Vagina (tissue), 2 donors: ENCODE measurements around the gene CDH4. TPM values are rescaled to one million over a fixed set of nuclear protein-coding genes. Genes with fewer than 3 reads are reported as not detected.

Experiments
- DNase-seq, 2 donors: peaks; one replicate each; pipeline ENCODE4 v3.0.0-alpha.2; 2017; ENCODE audit errors: extremely low spot score in 2 of 2
- H3K27ac ChIP-seq: fragments of 200-600 bp; sonication (generic); one replicate; pipeline ENCODE4 v1.5.1; 2019
- H3K27me3 ChIP-seq: fragments of 200-600 bp; sonication (generic); one replicate; pipeline ENCODE4 v1.5.1; 2019
- H3K36me3 ChIP-seq, 2 donors: fragments of 200-600 bp; sonication (generic); one replicate each; pipeline ENCODE4 v1.5.1; 2017 to 2019
- H3K4me1 ChIP-seq: fragments of 200-600 bp; sonication (generic); one replicate; pipeline ENCODE4 v1.5.1; 2019
- H3K4me3 ChIP-seq, 2 donors: fragments of 200-600 bp; sonication (generic); 1 replicate in 1 of 2; 2 replicates in 1 of 2; pipeline ENCODE4 v1.5.1; 2016 to 2019
- H3K9me3 ChIP-seq: fragments of 200-600 bp; sonication (generic); one replicate; pipeline ENCODE4 v1.5.1; 2019
- POLR2A ChIP-seq, 2 donors: fragments of 450-650 bp; IDR thresholded peaks; one replicate each; pipeline ENCODE4 v1.6.1; 2017; ENCODE audit warnings: antibody characterized with exemption in 2 of 2, mild to moderate bottlenecking in 2 of 2, moderate library complexity in 2 of 2
- POLR2AphosphoS5 ChIP-seq, 2 donors: sonication (generic); formaldehyde crosslinking; IDR thresholded peaks; one replicate each; pipeline ENCODE4 v1.9.0; 2017; ENCODE audit warnings: antibody characterized with exemption in 2 of 2, mild to moderate bottlenecking in 2 of 2, low read depth in 1 of 2; ENCODE audit not compliant: insufficient read depth in 1 of 2
- intact Hi-C: fragments of 100-400 bp; cut with DNase I; formaldehyde crosslinking; loops from one replicate; pipeline ENCODE4 v1.15.1; 2023
- total RNA-seq: library from RNA; depleted of rRNA; stranded (reverse); fragments of >200 nt; gene quantifications from one replicate; pipeline ENCODE4 v1.2.3, GENCODE V29; 2016
- TF ChIP-seq, protein P1 (sequence below), 3 experiments: fragments of 450-650 bp in 2 of 3; fragments of 200-600 bp in 1 of 3; sonication (generic) in 1 of 3; IDR thresholded peaks; one replicate each; pipeline ENCODE4 v1.5.1; 2017 to 2019; ENCODE audit warnings: antibody characterized with exemption in 3 of 3, mild to moderate bottlenecking in 2 of 3, moderate library complexity in 2 of 3

The CDH4 gene
- total RNA-seq, 1 donor from 2014 or later: 0.25 TPM

DNA sequence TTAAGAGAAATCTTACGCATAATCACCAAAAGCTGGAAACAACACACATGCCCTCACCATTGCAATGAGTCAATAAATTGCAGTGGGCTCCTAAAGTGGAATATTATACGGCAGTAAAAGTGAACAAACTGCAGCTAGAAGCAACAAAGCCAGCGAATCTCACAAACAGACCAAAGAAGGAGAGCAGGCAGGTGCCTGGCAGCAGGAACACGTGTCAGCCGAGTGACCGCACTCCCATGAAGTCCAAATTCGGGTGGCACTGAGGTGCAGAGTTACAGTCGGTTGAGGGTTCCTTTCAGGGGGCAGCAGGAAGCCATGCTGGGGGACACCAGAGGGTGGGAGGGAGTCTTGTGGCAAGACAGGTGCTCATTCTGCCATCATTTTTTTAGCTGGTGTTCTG, 500.5 kb downstream of the CDH4 start:
- H3K4me3 ChIP-seq: no peak overlapping the region
- intact Hi-C loops: no loop called here
- DNase-seq: no peak
- peaks cover 13% of the 10 kb centered on the region for H3K9me3 ChIP-seq
- no peaks in the 10 kb centered on the region for H3K27me3 ChIP-seq
- H3K27ac ChIP-seq: no peak overlapping the region
- H3K4me1 ChIP-seq: no peaks in the 10 kb centered on the region
- no peak for TF ChIP-seq POLR2A (IDR thresholded peaks at IDR 0.05)
- no peak for TF ChIP-seq POLR2AphosphoS5 (IDR thresholded peaks at IDR 0.05; ENCODE audit: insufficient read depth in 1 of 2, low read depth in 1 of 2)
- TF ChIP-seq, protein P1, sequence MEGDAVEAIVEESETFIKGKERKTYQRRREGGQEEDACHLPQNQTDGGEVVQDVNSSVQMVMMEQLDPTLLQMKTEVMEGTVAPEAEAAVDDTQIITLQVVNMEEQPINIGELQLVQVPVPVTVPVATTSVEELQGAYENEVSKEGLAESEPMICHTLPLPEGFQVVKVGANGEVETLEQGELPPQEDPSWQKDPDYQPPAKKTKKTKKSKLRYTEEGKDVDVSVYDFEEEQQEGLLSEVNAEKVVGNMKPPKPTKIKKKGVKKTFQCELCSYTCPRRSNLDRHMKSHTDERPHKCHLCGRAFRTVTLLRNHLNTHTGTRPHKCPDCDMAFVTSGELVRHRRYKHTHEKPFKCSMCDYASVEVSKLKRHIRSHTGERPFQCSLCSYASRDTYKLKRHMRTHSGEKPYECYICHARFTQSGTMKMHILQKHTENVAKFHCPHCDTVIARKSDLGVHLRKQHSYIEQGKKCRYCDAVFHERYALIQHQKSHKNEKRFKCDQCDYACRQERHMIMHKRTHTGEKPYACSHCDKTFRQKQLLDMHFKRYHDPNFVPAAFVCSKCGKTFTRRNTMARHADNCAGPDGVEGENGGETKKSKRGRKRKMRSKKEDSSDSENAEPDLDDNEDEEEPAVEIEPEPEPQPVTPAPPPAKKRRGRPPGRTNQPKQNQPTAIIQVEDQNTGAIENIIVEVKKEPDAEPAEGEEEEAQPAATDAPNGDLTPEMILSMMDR (IDR thresholded peaks at IDR 0.05): no peak
- H3K36me3 ChIP-seq: no peaks in the 10 kb centered on the region

DNA sequence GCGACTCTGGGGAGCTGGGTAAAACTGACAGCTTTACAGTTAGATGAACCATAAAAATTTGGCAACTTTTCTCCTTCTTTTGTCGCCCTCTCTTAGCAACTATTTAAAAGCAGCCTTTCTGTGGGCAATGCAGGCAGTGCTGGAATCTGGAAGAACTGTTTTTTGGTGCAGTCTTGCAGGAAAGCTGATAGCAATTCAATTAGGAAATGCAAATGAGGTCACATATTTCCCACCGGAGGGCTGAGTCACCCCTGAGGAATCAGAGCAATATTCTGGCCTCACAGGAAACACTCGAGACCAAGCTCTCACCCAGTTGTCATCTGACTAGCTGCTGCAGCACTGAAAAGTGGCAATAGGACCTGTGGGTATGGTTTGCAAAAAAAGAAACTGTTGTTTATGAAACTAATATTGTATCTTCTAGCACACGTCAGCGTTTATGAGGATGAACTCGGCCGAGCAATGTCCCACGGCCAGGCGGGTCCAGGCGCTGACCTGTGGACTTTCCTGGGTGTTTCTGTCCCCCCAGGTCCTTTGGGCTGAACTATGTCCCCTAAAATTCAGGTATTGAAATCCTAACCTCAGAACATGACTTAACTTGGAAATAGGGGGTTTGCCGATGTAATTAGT, 501.4 kb downstream of the CDH4 start:
- no peak overlapping the region for H3K4me3 ChIP-seq
- no peaks in the 10 kb centered on the region for H3K27me3 ChIP-seq
- no peak for TF ChIP-seq POLR2AphosphoS5 (IDR thresholded peaks at IDR 0.05; ENCODE audit: insufficient read depth in 1 of 2, low read depth in 1 of 2)
- TF ChIP-seq, protein P1 (IDR thresholded peaks at IDR 0.05): no peak
- TF ChIP-seq POLR2A (IDR thresholded peaks at IDR 0.05): no peak
- H3K36me3 ChIP-seq: no peaks in the 10 kb centered on the region
- H3K9me3 ChIP-seq: peaks cover 13% of the 10 kb centered on the region
- H3K4me1 ChIP-seq: no peaks in the 10 kb centered on the region
- no peak for DNase-seq
- intact Hi-C loops: no loop called here
- H3K27ac ChIP-seq: no peak overlapping the region

DNA sequence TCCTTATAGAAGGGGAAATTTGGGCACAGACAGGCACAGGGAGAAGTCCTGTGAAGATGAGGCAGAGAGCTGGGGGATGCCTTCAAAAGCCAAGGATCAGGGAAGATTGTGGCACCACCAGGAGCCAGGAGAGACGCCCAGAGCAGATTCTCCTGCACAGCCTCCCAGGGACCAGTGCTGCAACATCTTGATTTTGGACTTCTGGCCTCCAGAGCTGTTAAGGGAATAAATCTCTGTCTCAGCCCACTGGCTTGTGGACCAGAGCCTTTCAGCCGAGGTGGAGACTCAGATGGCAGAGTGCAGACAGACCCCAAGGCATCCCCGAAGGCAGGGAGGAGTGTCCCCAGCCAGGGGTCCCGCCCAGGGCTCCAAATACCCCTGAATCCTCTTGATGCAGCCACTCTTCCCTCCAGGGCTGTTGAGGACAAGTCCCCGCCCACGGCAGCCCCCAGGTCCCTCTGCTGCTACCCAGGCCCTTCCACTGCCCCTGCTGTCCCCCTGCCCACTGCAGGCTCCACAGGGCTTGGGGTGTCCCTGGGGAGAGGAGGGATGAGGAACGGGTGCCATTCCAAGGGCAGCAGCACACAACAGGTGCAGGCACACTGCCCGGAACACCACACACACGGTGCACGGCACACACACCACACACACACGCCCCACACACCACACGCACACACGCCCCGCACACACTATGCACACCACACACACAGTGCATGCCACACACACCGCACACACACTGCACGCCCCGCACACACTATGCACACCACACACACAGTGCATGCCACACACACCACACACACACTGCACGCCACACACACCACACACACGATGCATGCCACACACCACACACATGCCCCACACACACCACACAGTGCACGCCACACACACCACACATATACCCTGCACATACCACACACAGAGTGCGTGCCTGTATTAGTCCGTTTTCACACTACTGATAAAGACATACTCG, 502.2 kb downstream of the CDH4 start:
- Histone ChIP-seq H3K9me3 (peaks cover 13% of the 10 kb centered on the region), H3K36me3 (no peaks in the 10 kb centered on the region), H3K27me3 (no peaks in the 10 kb centered on the region), H3K4me3 (no peak overlapping the region), H3K27ac (no peak overlapping the region), H3K4me1 (no peaks in the 10 kb centered on the region)
- TF ChIP-seq POLR2AphosphoS5 (IDR thresholded peaks at IDR 0.05; ENCODE audit: insufficient read depth in 1 of 2, low read depth in 1 of 2): no peak
- TF ChIP-seq, protein P1 (IDR thresholded peaks at IDR 0.05): no peak
- DNase-seq: no peak
- intact Hi-C loops: no loop called here

DNA sequence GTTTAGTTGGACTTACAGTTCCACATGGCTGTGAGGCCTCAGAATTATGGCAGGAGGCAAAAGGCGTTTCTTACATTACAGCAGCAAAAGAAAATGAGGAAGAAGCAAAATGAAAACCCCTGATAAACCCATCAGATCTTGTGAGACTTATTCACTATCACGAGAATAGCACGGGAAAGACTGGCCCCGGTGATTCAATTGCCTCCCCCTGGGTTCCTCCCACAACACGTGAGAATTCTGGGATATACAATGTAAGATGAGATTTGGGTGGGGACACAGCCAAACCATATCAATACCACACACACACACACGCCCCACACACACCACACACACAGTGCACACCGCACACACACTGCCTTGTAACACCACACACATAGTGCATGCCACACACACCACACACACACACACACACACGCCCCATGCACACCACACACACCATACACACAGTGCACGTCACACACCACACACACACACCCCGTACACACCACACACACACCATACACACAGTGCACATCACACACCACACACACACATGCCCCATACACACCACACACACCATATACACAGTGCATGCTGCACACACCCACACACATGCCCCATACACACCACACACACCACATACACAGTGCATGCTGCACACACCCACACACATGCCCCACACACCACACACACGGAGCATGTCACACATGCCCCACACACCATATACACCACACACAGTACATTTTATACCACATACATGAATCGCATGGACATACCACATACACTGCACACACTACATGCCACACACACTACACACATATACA, 503.1 kb downstream of the CDH4 start:
- no peaks in the 10 kb centered on the region for H3K36me3 ChIP-seq
- H3K4me3 ChIP-seq: no peak overlapping the region
- H3K27me3 ChIP-seq: no peaks in the 10 kb centered on the region
- no peak overlapping the region for H3K27ac ChIP-seq
- no peaks in the 10 kb centered on the region for H3K4me1 ChIP-seq
- intact Hi-C loops: no loop called here
- peaks cover 11% of the 10 kb centered on the region for H3K9me3 ChIP-seq
- TF ChIP-seq POLR2A (IDR thresholded peaks at IDR 0.05): no peak
- TF ChIP-seq, protein P1 (IDR thresholded peaks at IDR 0.05): no peak
- TF ChIP-seq POLR2AphosphoS5 (IDR thresholded peaks at IDR 0.05; ENCODE audit: insufficient read depth in 1 of 2, low read depth in 1 of 2): no peak
- no peak for DNase-seq
